ENCODE data around the gene EML1. TPM values are rescaled to one million over a fixed set of nuclear protein-coding genes. Genes with fewer than 3 reads are reported as not detected.

Gene EML1
- total RNA-seq, 4 donors from 2014 or later: 12.5 to 19.1 (median 16.6) TPM

GRCh38 chr14:99989032-99989431, 195.8 kb downstream of the EML1 start:
- no peak overlapping the region for H3K27ac ChIP-seq
- ATAC-seq: no peak
- H3K9me3 ChIP-seq: no peaks in the 10 kb centered on the region
- H3K27me3 ChIP-seq: no peaks in the 10 kb centered on the region
- TF ChIP-seq POLR2A (IDR thresholded peaks at IDR 0.05) (no peak), CTCF (IDR thresholded peaks at IDR 0.05 in 4 of 5, conservative IDR thresholded peaks at IDR 0.05 in 1 of 5) (no peak)
- DNase-seq: no peak
- H3K4me1 ChIP-seq: no peaks in the 10 kb centered on the region
- intact Hi-C loops (cut with DNase I; ENCODE audit: low total_unique reads) (no loop called here), in situ Hi-C loops (cut with MboI; ENCODE audit: low sequenced_read_pairs in 4 of 4) (loop anchor here in 3 of 4 donors (10.0 to 25.0 kb wide), 4 partner anchors 116 to 398 kb away; partner anchors contain the start of gene WDR25 (in 1 of the 3))
- H3K36me3 ChIP-seq: no peaks in the 10 kb centered on the region
- H3K4me3 ChIP-seq: no peak overlapping the region

GRCh38 chr14:99990268-99991170, 197.3 kb downstream of the EML1 start:
- H3K9me3 ChIP-seq: no peaks in the 10 kb centered on the region
- no peak for ATAC-seq
- H3K27me3 ChIP-seq: no peaks in the 10 kb centered on the region
- H3K4me3 ChIP-seq: no peak overlapping the region
- no peaks in the 10 kb centered on the region for H3K4me1 ChIP-seq
- in situ Hi-C loops (cut with MboI; ENCODE audit: low sequenced_read_pairs in 4 of 4) (loop anchor here in 2 of 4 donors (25.0 kb wide), 2 partner anchors 197 to 397 kb away; partner anchors contain the start of gene WDR25 (in 1 of the 2)), intact Hi-C loops (cut with DNase I; ENCODE audit: low total_unique reads) (no loop called here)
- no peak overlapping the region for H3K27ac ChIP-seq
- H3K36me3 ChIP-seq: no peaks in the 10 kb centered on the region
- TF ChIP-seq POLR2A (IDR thresholded peaks at IDR 0.05): no peak
- no peak for TF ChIP-seq CTCF (IDR thresholded peaks at IDR 0.05 in 4 of 5, conservative IDR thresholded peaks at IDR 0.05 in 1 of 5)
- DNase-seq: no peak

- Histone ChIP-seq H3K27ac (no peak overlapping the region), H3K36me3 (no peaks in the 10 kb centered on the region), H3K27me3 (no peaks in the 10 kb centered on the region), H3K4me1 (no peaks in the 10 kb centered on the region), H3K4me3 (no peak overlapping the region), H3K9me3 (no peaks in the 10 kb centered on the region)
- TF ChIP-seq POLR2A (IDR thresholded peaks at IDR 0.05) (no peak), CTCF (IDR thresholded peaks at IDR 0.05 in 4 of 5, conservative IDR thresholded peaks at IDR 0.05 in 1 of 5) (no peak)
- intact Hi-C loops (cut with DNase I; ENCODE audit: low total_unique reads) (no loop called here), in situ Hi-C loops (cut with MboI; ENCODE audit: low sequenced_read_pairs in 4 of 4) (loop anchor here in 2 of 4 donors (25.0 kb wide), 2 partner anchors 196 to 396 kb away; partner anchors contain the start of gene WDR25 (in 1 of the 2))
- DNase-seq: no peak
- ATAC-seq: no peak
These were observed 198.1 kb downstream of the EML1 start for GRCh38 chr14:99991331-99991730.

Other genes with a start within 250 kb of the EML1 start
- gene CCDC85C, start 189.2 kb upstream of the EML1 start, total RNA-seq: 10 to 100 TPM in 3 of 4 donors, 1 to 10 TPM in 1; 7.9 to 32.8 (median 15.4) TPM
- under 1 TPM; 0.07 to 0.82 (median 0.14) TPM for gene HHIPL1, start 148.3 kb upstream of the EML1 start, total RNA-seq
- 1 to 10 TPM in 1 of 4 donors, under 1 TPM in 3; 0.18 to 2.2 (median 0.45) TPM for gene CYP46A1, start 109.1 kb upstream of the EML1 start, total RNA-seq

Measured in gastrocnemius medialis (tissue), 4 donors.